ENCODE measurements around the gene STC2. TPM values are rescaled to one million over a fixed set of nuclear protein-coding genes. Genes with fewer than 3 reads are reported as not detected.

The STC2 gene
- total RNA-seq, 4 donors from 2014 or later, result 0.64 to 26.1 (median 1.9) TPM

DNA sequence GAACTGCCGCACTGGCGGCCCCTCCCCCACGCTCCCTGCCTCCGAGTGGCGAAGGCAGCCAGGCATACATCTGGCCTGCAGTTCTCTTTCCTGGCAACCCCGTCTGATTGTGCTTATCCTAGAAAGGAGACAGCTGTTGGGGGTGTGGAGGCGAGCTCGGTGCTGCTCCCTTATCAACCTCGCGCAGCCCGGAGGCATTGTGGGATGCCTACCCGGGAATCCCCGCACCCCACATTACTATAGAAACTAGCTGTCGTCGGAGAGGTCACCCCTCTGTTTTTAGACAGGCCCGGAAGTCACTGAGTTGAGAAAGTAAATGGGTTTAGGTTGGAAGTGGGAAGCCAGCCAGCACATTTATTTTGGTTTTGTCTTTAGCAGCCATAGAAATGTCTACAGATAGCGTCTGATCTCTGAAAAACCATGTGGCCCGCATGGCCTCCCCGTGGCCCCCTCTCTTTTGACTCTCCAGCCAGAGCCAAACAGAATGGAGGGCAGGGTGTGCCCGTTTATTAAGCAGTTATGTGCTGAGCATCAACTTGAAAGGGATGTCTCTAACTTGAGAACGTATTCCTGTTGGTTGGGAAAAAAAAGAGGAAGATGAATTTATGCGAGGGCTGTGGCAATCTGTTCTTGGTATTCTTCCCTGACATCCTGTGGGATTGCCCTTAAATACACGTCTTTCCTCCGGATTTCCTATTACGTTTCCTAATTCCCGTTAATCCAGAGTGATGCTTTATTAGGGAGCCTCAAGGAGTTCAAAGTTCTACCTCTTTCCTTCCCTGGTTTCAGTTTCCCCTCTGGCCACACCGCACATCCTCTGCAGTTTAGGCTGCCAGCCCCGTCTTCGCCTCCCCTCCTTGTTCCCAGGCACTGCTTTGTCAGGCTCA, 3.9 kb downstream of the STC2 start:
- peak overlapping the region; percentile 31 to 75 (median 56) for H3K27ac ChIP-seq
- H3K36me3 ChIP-seq, result no peaks in the 10 kb centered on the region
- H3K9me3 ChIP-seq, result no peaks in the 10 kb centered on the region
- peaks cover 27 to 83% (median 42%) of the 10 kb centered on the region in 3 donors for H3K4me1 ChIP-seq
- intact Hi-C loops (cut with DNase I), result no loop called here
- 25 to 32% methylated on average over 19 to 28 of the region's 29 CpGs for WGBS, 2 donors
- peaks cover 0 to 84% (median 11%) of the 10 kb centered on the region in 4 donors for H3K27me3 ChIP-seq
- TF ChIP-seq POLR2A (IDR thresholded peaks at IDR 0.05), result no peak
- TF ChIP-seq, protein P1, sequence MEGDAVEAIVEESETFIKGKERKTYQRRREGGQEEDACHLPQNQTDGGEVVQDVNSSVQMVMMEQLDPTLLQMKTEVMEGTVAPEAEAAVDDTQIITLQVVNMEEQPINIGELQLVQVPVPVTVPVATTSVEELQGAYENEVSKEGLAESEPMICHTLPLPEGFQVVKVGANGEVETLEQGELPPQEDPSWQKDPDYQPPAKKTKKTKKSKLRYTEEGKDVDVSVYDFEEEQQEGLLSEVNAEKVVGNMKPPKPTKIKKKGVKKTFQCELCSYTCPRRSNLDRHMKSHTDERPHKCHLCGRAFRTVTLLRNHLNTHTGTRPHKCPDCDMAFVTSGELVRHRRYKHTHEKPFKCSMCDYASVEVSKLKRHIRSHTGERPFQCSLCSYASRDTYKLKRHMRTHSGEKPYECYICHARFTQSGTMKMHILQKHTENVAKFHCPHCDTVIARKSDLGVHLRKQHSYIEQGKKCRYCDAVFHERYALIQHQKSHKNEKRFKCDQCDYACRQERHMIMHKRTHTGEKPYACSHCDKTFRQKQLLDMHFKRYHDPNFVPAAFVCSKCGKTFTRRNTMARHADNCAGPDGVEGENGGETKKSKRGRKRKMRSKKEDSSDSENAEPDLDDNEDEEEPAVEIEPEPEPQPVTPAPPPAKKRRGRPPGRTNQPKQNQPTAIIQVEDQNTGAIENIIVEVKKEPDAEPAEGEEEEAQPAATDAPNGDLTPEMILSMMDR (IDR thresholded peaks at IDR 0.05), result no peak
- H3K4me3 ChIP-seq, result peak overlapping the region in 2 of 4 donors; percentile 17 to 42
- no peak for DNase-seq

DNA sequence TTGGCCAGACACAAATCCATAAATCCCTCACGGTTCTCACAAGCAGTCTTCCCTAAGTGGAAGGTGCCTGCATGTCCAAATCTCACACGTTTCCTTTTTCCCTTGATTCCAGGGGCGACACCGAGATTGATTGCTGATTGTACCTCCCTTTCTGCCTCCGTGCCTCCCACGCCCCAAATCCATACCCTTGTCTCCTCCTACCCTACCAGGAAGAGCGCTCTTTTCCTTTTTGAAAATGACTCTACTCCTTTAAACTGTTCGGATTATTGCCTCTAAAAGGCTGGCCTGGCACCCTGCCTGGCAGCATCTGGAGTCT, 4.5 kb downstream of the STC2 start:
- Histone ChIP-seq H3K4me1 (peaks cover 22 to 77% (median 37%) of the 10 kb centered on the region in 3 donors), H3K9me3 (no peaks in the 10 kb centered on the region), H3K27me3 (peaks cover 0 to 81% (median 11%) of the 10 kb centered on the region in 4 donors), H3K4me3 (peak overlapping the region in 2 of 4 donors; percentile 17 to 42), H3K27ac (peak overlapping the region; percentile 31 to 75 (median 56)), H3K36me3 (no peaks in the 10 kb centered on the region)
- DNase-seq, result no peak
- intact Hi-C loops (cut with DNase I), result no loop called here
- TF ChIP-seq, protein P1 (IDR thresholded peaks at IDR 0.05), result no peak
- no peak for TF ChIP-seq POLR2A (IDR thresholded peaks at IDR 0.05)
- WGBS, 2 donors, result 25% methylated on average over 8 of the region's 8 CpGs

GRCh38 chr5:173323106-173323798, 5.0 kb downstream of the STC2 start:
- TF ChIP-seq, protein P1 (IDR thresholded peaks at IDR 0.05), result no peak
- no peak for TF ChIP-seq POLR2A (IDR thresholded peaks at IDR 0.05)
- 77 to 85% methylated on average over 5 to 12 of the region's 25 CpGs for WGBS, 2 donors
- DNase-seq, result no peak
- intact Hi-C loops (cut with DNase I), result no loop called here
- no peaks in the 10 kb centered on the region for H3K36me3 ChIP-seq
- peak overlapping the region; percentile 31 to 75 (median 56) for H3K27ac ChIP-seq
- H3K4me1 ChIP-seq, result peaks cover 17 to 72% (median 32%) of the 10 kb centered on the region in 3 donors
- H3K27me3 ChIP-seq, result peaks cover 0 to 80% (median 11%) of the 10 kb centered on the region in 4 donors
- no peaks in the 10 kb centered on the region for H3K9me3 ChIP-seq
- peak overlapping the region in 1 of 4 donors; percentile 42 for H3K4me3 ChIP-seq

GRCh38 chr5:173321886-173322285, 6.3 kb downstream of the STC2 start:
- peaks cover 0 to 73% (median 2%) of the 10 kb centered on the region in 4 donors for H3K27me3 ChIP-seq
- 59 to 65% methylated on average over 5 of the region's 5 CpGs for WGBS, 2 donors
- no peak for TF ChIP-seq POLR2A (IDR thresholded peaks at IDR 0.05)
- TF ChIP-seq, protein P1 (IDR thresholded peaks at IDR 0.05), result no peak
- H3K4me3 ChIP-seq, result no peak overlapping the region
- no peaks in the 10 kb centered on the region for H3K36me3 ChIP-seq
- intact Hi-C loops (cut with DNase I), result no loop called here
- no peak for DNase-seq
- H3K27ac ChIP-seq, result peak overlapping the region in 1 of 4 donors; percentile 75
- H3K9me3 ChIP-seq, result no peaks in the 10 kb centered on the region
- peaks cover 3 to 63% (median 18%) of the 10 kb centered on the region in 3 donors for H3K4me1 ChIP-seq

DNA sequence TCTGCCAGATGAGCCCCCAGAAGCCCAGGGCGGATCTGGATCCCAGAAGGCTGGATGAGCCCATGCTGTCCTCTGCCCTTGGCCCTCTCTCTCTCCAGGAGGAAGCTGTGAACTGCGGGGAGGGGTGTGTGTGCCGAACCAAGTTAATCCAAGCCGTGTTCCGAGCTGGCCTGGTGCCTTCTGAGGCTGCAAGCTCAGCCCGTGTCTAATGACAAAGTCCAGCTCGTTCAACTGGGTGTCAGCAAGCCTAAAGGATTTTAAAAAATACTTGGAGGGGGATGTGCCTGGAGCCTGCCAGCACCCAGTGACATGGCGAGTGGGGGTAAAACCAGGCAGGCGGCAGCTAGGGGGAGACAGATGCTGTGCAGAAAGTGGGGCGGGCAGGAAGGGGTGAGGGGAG, 8.0 kb downstream of the STC2 start:
- DNase-seq, result no peak
- intact Hi-C loops (cut with DNase I), result no loop called here
- peaks cover 0 to 63% (median 0%) of the 10 kb centered on the region in 4 donors for H3K27me3 ChIP-seq
- WGBS, 2 donors, result 50 to 57% methylated on average over 5 to 10 of the region's 10 CpGs
- no peak overlapping the region for H3K4me3 ChIP-seq
- no peaks in the 10 kb centered on the region for H3K36me3 ChIP-seq
- peaks cover 10 to 67% (median 30%) of the 10 kb centered on the region in 3 donors for H3K4me1 ChIP-seq
- H3K9me3 ChIP-seq, result no peaks in the 10 kb centered on the region
- peak overlapping the region in 3 of 4 donors; percentile 63 to 77 (median 75) for H3K27ac ChIP-seq
- TF ChIP-seq, protein P1 (IDR thresholded peaks at IDR 0.05), result peak in 2 of 6 experiments; percentile 5 to 9
- no peak for TF ChIP-seq POLR2A (IDR thresholded peaks at IDR 0.05)
